Subcutaneous abdominal adipose tissue (tissue), 5 donors: Measurements from ENCODE around the gene SMIM35.

Experiments used
- H3K27ac ChIP-seq: one replicate; pipeline ENCODE4 v1.7.0; 2013; ENCODE audit warnings: low read depth, mild to moderate bottlenecking, inconsistent platforms, low read length, moderate library complexity
- H3K27me3 ChIP-seq, 5 donors: one replicate each; pipeline ENCODE4 v1.7.0; 2013; ENCODE audit warnings: low read length in 5 of 5, inconsistent platforms in 1 of 5; ENCODE audit not compliant: control insufficient read depth in 5 of 5, insufficient read depth in 4 of 5
- H3K36me3 ChIP-seq, 5 donors: one replicate each; pipeline ENCODE4 v1.7.0; 2013; ENCODE audit warnings: low read length in 5 of 5; ENCODE audit not compliant: control insufficient read depth in 5 of 5, insufficient read depth in 5 of 5
- H3K4me1 ChIP-seq, 5 donors: one replicate each; pipeline ENCODE4 v1.7.0; 2013; ENCODE audit warnings: low read length in 5 of 5, mild to moderate bottlenecking in 3 of 5, moderate library complexity in 1 of 5; ENCODE audit not compliant: control insufficient read depth in 5 of 5, insufficient read depth in 5 of 5
- H3K4me3 ChIP-seq, 5 donors: one replicate each; pipeline ENCODE4 v1.7.0; 2013; ENCODE audit warnings: low read length in 5 of 5, low read depth in 1 of 5
- H3K9ac ChIP-seq, 5 donors: one replicate each; pipeline ENCODE4 v1.7.0; 2013; ENCODE audit warnings: low read length in 5 of 5, mild to moderate bottlenecking in 4 of 5, moderate library complexity in 3 of 5
- H3K9me3 ChIP-seq, 5 donors: one replicate each; pipeline ENCODE4 v1.7.0; 2013; ENCODE audit warnings: low read length in 5 of 5; ENCODE audit not compliant: control insufficient read depth in 5 of 5
- donor health status: healthy.
- donor health status: healthy.
- donor health status: healthy.
- donor health status: healthy.
- donor health status: healthy.

SMIM35 gene

DNA sequence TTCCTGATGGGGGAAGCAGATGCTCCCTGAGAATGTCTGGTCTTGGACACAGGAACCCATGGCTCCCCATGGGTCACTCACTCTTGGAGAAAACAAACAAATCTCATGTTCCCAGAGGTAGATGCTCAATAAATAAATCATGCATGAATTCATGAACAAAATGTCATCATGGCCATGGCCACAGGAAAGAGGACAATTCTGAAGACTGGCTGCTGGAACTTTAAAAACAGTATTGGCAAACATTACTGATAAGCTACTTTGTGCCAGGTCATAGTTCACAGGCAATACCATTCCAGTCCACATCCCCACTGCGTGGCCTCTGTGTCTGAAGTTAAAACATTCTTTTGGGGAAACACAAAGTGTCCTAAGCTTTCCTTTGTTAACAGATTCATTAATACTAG lies 9.2 kb upstream of the SMIM35 start:
- Histone ChIP-seq H3K9ac (no peak overlapping the region), H3K4me1 (peaks cover 0 to 31% (median 24%) of the 10 kb centered on the region in 5 donors), H3K27me3 (peaks cover 0 to 3% (median 0%) of the 10 kb centered on the region in 5 donors), H3K9me3 (no peaks in the 10 kb centered on the region), H3K27ac (no peak overlapping the region), H3K36me3 (no peaks in the 10 kb centered on the region), H3K4me3 (no peak overlapping the region)

DNA sequence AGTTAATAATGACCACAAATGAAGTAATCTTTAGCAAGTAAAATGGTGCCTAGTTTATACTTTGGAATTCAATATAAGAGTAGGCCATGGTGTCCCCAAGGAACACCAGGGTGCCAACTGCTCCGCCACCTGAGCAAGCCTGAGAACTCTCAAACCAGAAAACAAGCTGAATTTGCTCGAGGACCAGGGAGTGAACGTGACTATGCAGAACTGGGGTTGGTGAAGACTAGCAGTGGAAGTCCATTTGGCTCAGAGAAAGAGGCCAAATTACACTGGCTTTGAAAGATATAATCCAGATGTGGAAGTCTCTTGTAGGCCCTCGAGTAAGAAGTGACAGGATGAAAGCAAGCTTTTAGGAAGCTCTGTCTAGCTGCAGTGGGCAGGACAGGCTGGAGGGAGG lies 8.7 kb upstream of the SMIM35 start:
- peaks cover 0 to 26% (median 19%) of the 10 kb centered on the region in 5 donors for H3K4me1 ChIP-seq
- no peaks in the 10 kb centered on the region for H3K36me3 ChIP-seq
- H3K27me3 ChIP-seq = peaks cover 0 to 4% (median 0%) of the 10 kb centered on the region in 5 donors
- no peak overlapping the region for H3K9ac ChIP-seq
- H3K4me3 ChIP-seq = no peak overlapping the region
- no peak overlapping the region for H3K27ac ChIP-seq
- no peaks in the 10 kb centered on the region for H3K9me3 ChIP-seq

DNA sequence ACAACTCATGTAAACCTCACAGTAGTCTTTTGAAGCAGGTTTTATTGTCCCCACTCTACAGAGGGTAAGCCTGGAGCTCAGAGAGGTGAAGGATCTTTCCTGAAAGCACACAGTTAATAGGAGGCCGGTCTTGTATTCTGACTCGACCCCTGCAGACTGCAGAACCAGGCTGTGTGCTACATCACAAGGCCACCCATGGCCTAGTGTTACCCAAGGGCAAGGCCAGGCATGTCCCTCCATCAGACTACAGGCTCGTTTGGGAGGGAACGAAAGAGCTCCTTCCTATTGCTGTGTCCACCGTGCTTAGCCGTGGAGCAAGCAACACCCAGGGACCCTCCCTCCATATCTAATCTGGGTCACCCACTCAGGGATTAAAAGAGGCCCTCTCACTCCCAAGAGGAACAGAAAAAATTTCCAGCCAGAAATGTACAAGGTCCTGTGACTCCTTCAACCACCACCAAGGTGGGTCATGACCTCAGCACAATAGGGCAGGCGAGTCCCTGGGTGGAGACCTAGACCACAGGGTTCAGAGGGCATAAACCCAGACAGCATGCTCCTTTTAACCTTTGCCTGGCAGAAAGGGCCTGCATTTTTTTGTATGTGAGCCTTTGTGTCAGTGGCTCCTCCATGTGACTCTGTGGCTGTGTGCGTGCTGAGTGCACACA lies 6.3 kb upstream of the SMIM35 start:
- H3K27ac ChIP-seq = no peak overlapping the region
- peaks cover 0 to 4% (median 0%) of the 10 kb centered on the region in 5 donors for H3K27me3 ChIP-seq
- H3K36me3 ChIP-seq = no peaks in the 10 kb centered on the region
- no peak overlapping the region for H3K4me3 ChIP-seq
- no peak overlapping the region for H3K9ac ChIP-seq
- peaks cover 0 to under 1% (median 0%) of the 10 kb centered on the region in 5 donors for H3K9me3 ChIP-seq
- H3K4me1 ChIP-seq = peaks cover 0 to 15% (median 12%) of the 10 kb centered on the region in 5 donors

DNA sequence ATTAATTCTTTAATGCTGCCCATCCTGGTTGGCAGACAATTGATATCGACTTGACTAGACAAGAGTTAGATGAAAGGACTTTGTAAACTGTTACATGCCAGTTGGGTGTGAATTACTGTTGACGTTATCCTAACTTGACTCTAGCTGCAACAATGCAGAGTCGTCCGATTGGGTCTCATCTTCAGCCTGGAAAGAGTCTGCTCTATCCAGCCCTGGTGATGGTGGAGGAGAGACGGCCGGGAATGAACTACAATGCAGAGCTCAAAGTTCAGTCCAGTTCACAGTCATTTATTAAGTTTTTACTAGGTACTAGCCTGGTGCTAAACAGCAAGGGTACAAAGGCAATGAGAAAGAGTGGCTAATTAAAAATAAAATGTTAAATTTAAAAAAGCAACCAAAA lies 4.9 kb upstream of the SMIM35 start:
- no peaks in the 10 kb centered on the region for H3K36me3 ChIP-seq
- peaks cover 2 to 28% (median 26%) of the 10 kb centered on the region in 5 donors for H3K4me1 ChIP-seq
- peaks cover 0 to 4% (median 0%) of the 10 kb centered on the region in 5 donors for H3K27me3 ChIP-seq
- H3K9me3 ChIP-seq = peaks cover 0 to 7% (median 0%) of the 10 kb centered on the region in 5 donors
- H3K27ac ChIP-seq = no peak overlapping the region
- H3K9ac ChIP-seq = no peak overlapping the region
- no peak overlapping the region for H3K4me3 ChIP-seq

DNA sequence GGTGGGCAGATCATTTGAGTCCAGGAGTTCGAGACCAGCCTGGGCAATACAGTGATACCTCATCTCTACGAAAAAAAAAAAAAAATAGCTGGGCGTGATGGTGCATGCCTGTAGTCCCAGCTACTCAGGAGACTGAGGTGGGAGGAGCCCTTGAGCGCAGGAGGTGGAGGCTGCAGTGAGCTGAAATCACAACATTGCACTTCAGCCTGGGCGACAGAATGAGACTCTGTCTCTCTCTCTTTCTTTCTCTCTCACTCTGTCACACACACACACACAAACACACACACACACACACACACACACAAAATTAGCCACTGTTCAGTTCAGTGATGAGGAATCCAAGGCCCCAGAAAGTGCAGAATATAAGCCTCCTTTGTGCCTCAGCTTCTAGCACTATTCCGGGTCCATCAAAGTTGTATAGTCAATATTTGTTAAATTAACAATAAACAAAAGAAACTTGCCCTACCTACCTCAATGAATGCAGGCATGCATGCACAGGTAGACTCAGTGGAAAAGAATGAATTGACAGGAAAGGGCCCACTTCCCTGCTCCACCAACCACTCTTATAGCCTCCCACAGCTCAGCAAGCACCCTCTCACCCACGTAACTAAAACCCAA lies 3.9 kb upstream of the SMIM35 start:
- Histone ChIP-seq H3K9ac (no peak overlapping the region), H3K27ac (no peak overlapping the region), H3K4me3 (no peak overlapping the region), H3K4me1 (peaks cover 2 to 25% (median 22%) of the 10 kb centered on the region in 5 donors), H3K36me3 (no peaks in the 10 kb centered on the region), H3K9me3 (peaks cover 0 to 9% (median 0%) of the 10 kb centered on the region in 5 donors), H3K27me3 (peaks cover 0 to 4% (median 0%) of the 10 kb centered on the region in 5 donors)

DNA sequence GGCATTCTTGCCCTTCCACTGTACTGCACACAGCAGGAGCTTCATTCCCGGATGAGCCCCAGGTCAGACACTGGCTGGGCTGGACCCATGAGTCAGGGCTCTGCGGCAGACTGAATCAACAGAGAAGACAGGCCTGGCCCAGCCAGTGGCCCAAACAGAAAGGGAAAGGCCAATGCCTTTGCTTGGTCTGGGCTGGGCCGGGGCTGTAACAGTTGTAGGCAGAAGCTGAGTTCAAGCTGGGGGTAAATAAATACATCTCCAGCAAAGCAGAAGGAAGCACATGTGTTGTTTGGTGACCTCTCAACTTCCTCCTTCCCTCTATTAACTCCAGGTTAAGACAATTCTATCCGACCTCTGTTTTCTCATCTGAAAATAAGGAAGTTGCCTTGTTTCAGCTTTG lies 1.8 kb upstream of the SMIM35 start:
- Histone ChIP-seq H3K4me3 (no peak overlapping the region), H3K27ac (no peak overlapping the region), H3K9ac (no peak overlapping the region), H3K9me3 (peaks cover 0 to 9% (median 0%) of the 10 kb centered on the region in 5 donors), H3K4me1 (peaks cover 4 to 35% (median 23%) of the 10 kb centered on the region in 5 donors), H3K36me3 (no peaks in the 10 kb centered on the region), H3K27me3 (peaks cover 0 to 5% (median 0%) of the 10 kb centered on the region in 5 donors)

DNA sequence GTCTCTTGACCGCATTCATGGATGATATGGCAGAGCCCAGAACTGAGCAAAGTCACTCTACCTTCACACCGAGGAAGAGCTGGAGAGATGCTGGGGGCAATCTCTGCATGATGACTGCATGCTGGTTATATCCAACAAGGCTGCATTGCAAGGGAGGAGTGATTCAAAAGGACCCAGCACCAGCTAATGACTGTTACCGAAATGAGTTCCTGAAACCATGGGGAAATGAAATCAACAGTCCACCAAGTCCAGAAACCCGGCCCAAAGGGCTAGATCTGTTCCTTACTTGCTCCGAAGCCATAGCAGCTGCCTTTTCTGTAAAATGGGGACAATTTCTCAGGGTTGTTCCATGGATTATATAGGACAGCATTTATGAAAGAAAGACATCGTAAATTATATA lies 1.2 kb upstream of the SMIM35 start:
- Histone ChIP-seq H3K27ac (no peak overlapping the region), H3K36me3 (no peaks in the 10 kb centered on the region), H3K9me3 (peaks cover 0 to 9% (median 0%) of the 10 kb centered on the region in 5 donors), H3K27me3 (peaks cover 0 to 5% (median 0%) of the 10 kb centered on the region in 5 donors), H3K4me1 (peaks cover 4 to 41% (median 26%) of the 10 kb centered on the region in 5 donors), H3K9ac (no peak overlapping the region), H3K4me3 (no peak overlapping the region)

DNA sequence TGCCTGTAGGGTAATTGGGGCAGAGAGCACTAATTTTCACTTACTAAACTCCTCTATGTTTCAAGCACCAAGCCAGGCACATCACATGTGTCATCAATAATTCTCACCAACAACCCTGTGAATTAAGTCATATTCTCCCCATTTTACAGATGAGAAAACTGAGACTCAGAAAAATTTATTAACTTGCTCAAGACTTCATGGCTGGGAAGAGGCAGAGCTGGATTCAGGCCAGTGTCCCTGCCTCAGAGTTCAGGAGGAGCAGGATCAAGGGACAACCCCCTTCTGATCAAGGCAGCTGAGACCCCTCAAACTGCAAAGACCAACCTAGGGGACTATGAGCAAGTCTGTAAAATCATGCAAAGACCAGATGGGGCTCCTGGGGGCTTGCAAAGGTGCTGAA lies 2.1 kb downstream of the SMIM35 start:
- Histone ChIP-seq H3K27ac (no peak overlapping the region), H3K4me3 (no peak overlapping the region), H3K4me1 (peaks cover 6 to 42% (median 28%) of the 10 kb centered on the region in 5 donors), H3K27me3 (peaks cover 0 to 4% (median under 1%) of the 10 kb centered on the region in 5 donors), H3K9me3 (peaks cover 0 to 9% (median 0%) of the 10 kb centered on the region in 5 donors), H3K36me3 (no peaks in the 10 kb centered on the region), H3K9ac (no peak overlapping the region)

DNA sequence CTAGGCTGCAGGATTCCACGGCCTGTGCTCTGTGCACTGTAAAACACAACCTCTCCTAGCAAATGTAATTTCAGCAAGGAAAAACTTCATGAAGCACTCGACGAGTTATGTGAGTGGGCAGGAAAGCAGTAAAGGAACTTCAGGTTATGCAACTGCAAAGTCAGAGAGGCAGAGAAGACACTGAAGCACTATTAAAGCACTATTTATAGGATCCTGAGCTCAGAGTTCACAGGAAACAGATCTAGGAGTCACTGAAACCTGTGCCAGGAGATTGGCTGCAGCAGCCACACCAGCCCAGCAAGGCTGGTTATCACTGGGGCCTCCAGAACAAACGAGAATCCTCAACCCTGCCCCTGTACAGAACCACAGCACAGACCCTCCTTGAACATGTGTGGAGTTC lies 2.5 kb downstream of the SMIM35 start:
- Histone ChIP-seq H3K4me3 (no peak overlapping the region), H3K4me1 (peaks cover 6 to 42% (median 28%) of the 10 kb centered on the region in 5 donors), H3K9ac (no peak overlapping the region), H3K27me3 (peaks cover 0 to 6% (median 4%) of the 10 kb centered on the region in 5 donors), H3K9me3 (peaks cover 0 to 9% (median 0%) of the 10 kb centered on the region in 5 donors), H3K27ac (no peak overlapping the region), H3K36me3 (no peaks in the 10 kb centered on the region)

DNA sequence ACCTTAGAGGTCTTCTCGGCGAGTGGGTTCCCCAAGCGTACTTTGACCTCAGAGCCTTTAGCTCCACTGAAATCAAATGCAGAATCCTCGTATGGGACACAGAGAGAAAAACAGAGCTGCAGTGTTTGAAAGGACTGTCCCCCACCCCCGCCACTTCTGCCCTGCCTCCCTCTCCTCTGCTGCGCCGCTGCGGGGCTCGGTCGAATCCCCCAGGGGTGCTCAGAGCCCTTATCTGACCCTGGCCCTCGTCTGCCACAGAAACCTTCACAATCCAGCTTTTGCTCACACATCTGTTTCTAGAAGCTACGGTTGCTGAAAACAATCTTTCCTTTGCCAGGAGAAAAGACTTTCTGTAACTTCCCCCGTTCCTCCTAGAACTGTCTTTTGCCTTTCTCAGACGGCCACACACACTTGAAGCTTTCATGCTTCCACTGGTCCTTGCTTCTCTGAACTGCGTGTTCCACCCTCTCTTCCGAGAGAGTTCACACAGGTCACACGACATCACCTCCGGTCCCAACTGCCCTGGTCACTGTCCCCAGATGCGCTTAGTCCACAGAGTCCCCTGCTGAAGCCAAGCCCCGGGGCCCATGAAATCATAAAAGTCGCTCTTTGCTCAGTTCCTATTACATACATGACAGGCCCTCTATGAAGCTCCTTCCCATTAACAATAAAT lies 3.7 kb downstream of the SMIM35 start:
- Histone ChIP-seq H3K36me3 (no peaks in the 10 kb centered on the region), H3K27me3 (peaks cover 0 to 12% (median 5%) of the 10 kb centered on the region in 5 donors), H3K9me3 (peaks cover 0 to 9% (median 0%) of the 10 kb centered on the region in 5 donors), H3K4me1 (peaks cover 6 to 41% (median 28%) of the 10 kb centered on the region in 5 donors), H3K9ac (no peak overlapping the region), H3K4me3 (no peak overlapping the region), H3K27ac (no peak overlapping the region)
